ENCODE data around the gene TMTC1.
"Not testable (repeated sequence)": the region's sequence is repeated elsewhere in the genome, so short reads cannot be mapped to it uniquely, and the experiment has no call there.

Gene TMTC1

GRCh38 chr12:29656762-29657538 is 126.8 kb downstream of the TMTC1 start:
- no peak for DNase-seq

- no peak for DNase-seq
Observed at GRCh38 chr12:29655861-29656260, 127.9 kb downstream of the TMTC1 start.

- no peak for DNase-seq
Observed at GRCh38 chr12:29653286-29653685, 130.5 kb downstream of the TMTC1 start.

- DNase-seq: no peak
Observed at GRCh38 chr12:29650371-29650770, 133.4 kb downstream of the TMTC1 start.

- no peak for DNase-seq
Observed at GRCh38 chr12:29649722-29650121, 134.0 kb downstream of the TMTC1 start.

GRCh38 chr12:29644536-29645162 is 139.1 kb downstream of the TMTC1 start:
- DNase-seq: no peak

GRCh38 chr12:29640589-29641345 is 143.0 kb downstream of the TMTC1 start:
- DNase-seq: no peak

GRCh38 chr12:29639893-29640495 is 143.7 kb downstream of the TMTC1 start:
- no peak for DNase-seq

GRCh38 chr12:29638528-29638927 is 145.2 kb downstream of the TMTC1 start:
- no peak for DNase-seq

GRCh38 chr12:29634057-29634456 is 149.7 kb downstream of the TMTC1 start:
- no peak for DNase-seq

- not testable (repeated sequence) for DNase-seq
Observed at GRCh38 chr12:29630164-29630563, 153.6 kb downstream of the TMTC1 start.

GRCh38 chr12:29627221-29627620 is 156.5 kb downstream of the TMTC1 start:
- no peak for DNase-seq

GRCh38 chr12:29625359-29625953 is 158.3 kb downstream of the TMTC1 start:
- DNase-seq: no peak

GRCh38 chr12:29622251-29622650 is 161.5 kb downstream of the TMTC1 start:
- no peak for DNase-seq

- no peak for DNase-seq
Observed at GRCh38 chr12:29620030-29620429, 163.7 kb downstream of the TMTC1 start.

GRCh38 chr12:29617407-29617803 is 166.3 kb downstream of the TMTC1 start:
- no peak for DNase-seq

- DNase-seq: no peak
Observed at GRCh38 chr12:29616664-29617406, 166.9 kb downstream of the TMTC1 start.

GRCh38 chr12:29614694-29615325 is 168.9 kb downstream of the TMTC1 start:
- DNase-seq: no peak

GRCh38 chr12:29612912-29613311 is 170.8 kb downstream of the TMTC1 start:
- DNase-seq: no peak

- no peak for DNase-seq
Observed at GRCh38 chr12:29611906-29612305, 171.8 kb downstream of the TMTC1 start.

GRCh38 chr12:29610473-29611170 is 173.1 kb downstream of the TMTC1 start:
- no peak for DNase-seq

Data from CD4-positive, alpha-beta T cell treated with Interleukin-4 for 1 hour (primary cell).